PFSK-1 (cell line): Measurements from ENCODE around the gene ALG9.

Experiments
- FOXP2 ChIP-seq: optimal IDR thresholded peaks from 2 replicates; pipeline ENCODE3; 2011; ENCODE audit warnings: borderline replicate concordance, control low read depth, inconsistent platforms; ENCODE audit not compliant: insufficient read depth; ENCODE audit errors: extremely low read length, extremely low read depth
- POLR2AphosphoS5 ChIP-seq: IDR thresholded peaks from 2 replicates; pipeline ENCODE4 v1.6.1; 2012; ENCODE audit warnings: low read depth, mild to moderate bottlenecking, control low read depth, low read length, moderate library complexity
- REST ChIP-seq, 2 experiments: IDR thresholded peaks; 2 replicates each; pipeline versions ENCODE4 v1.6.1 to v1.8.0; 2011 to 2012; ENCODE audit warnings: low read depth in 2 of 2, low read length in 2 of 2, control low read depth in 1 of 2, inconsistent platforms in 1 of 2, mild to moderate bottlenecking in 1 of 2, moderate library complexity in 1 of 2; ENCODE audit not compliant: insufficient read depth in 1 of 2
- SIN3A ChIP-seq: IDR thresholded peaks from 2 replicates; pipeline ENCODE4 v1.6.1; 2012; ENCODE audit warnings: mild to moderate bottlenecking, low read length, moderate library complexity, borderline replicate concordance; ENCODE audit not compliant: insufficient read depth
- TAF1 ChIP-seq: IDR thresholded peaks from 2 replicates; pipeline ENCODE4 v1.6.1; 2012; ENCODE audit warnings: low read length, control low read depth, borderline replicate concordance; ENCODE audit not compliant: insufficient read depth

The ALG9 gene

GRCh38 chr11:111801135-111801534, 70.2 kb downstream of the ALG9 start:
- no peak for TF ChIP-seq REST (IDR thresholded peaks at IDR 0.05; ENCODE audit: insufficient read depth in 1 of 2, low read depth in 2 of 2, low read length in 2 of 2)
- TF ChIP-seq TAF1, result no peak
- no peak for TF ChIP-seq FOXP2
- no peak for TF ChIP-seq POLR2AphosphoS5
- TF ChIP-seq SIN3A, result no peak

- TF ChIP-seq REST (IDR thresholded peaks at IDR 0.05; ENCODE audit: insufficient read depth in 1 of 2, low read depth in 2 of 2, low read length in 2 of 2) (no peak), SIN3A (no peak), FOXP2 (no peak), TAF1 (no peak), POLR2AphosphoS5 (no peak)
These were observed 73.1 kb downstream of the ALG9 start for GRCh38 chr11:111798279-111798678.

GRCh38 chr11:111797145-111797581, 74.2 kb downstream of the ALG9 start:
- no peak for TF ChIP-seq TAF1
- no peak for TF ChIP-seq REST (IDR thresholded peaks at IDR 0.05; ENCODE audit: insufficient read depth in 1 of 2, low read depth in 2 of 2, low read length in 2 of 2)
- 0 out of 2 replicates have a peak, but pooled peaks have one; percentile 25 for TF ChIP-seq POLR2AphosphoS5
- no peak for TF ChIP-seq FOXP2
- TF ChIP-seq SIN3A, result 0 out of 2 replicates have a peak, but pooled peaks have one; percentile 29

GRCh38 chr11:111796696-111797095, 74.7 kb downstream of the ALG9 start:
- TF ChIP-seq POLR2AphosphoS5, result no peak

GRCh38 chr11:111795334-111795985, 75.9 kb downstream of the ALG9 start:
- TF ChIP-seq REST (IDR thresholded peaks at IDR 0.05; ENCODE audit: insufficient read depth in 1 of 2, low read depth in 2 of 2, low read length in 2 of 2), result no peak
- TF ChIP-seq SIN3A, result no peak
- TF ChIP-seq POLR2AphosphoS5, result no peak
- no peak for TF ChIP-seq TAF1
- TF ChIP-seq FOXP2, result no peak
